K562 (cell line): ENCODE results near the gene CEACAM5. TPM values are rescaled to one million over a fixed set of nuclear protein-coding genes. Genes with fewer than 3 reads are reported as not detected.

Experiments used
- ATAC-seq: fragments of 200-7000 bp; cut with Tn5 transposase; 3 replicates; pipeline ENCODE4 v1.9.1; 2020; ENCODE audit warnings: moderate library complexity
- BruUV-seq: library from RNA; stranded (reverse); fragments of 400-500 nt; replicated peaks from 2 replicates; lab custom pipeline; 2021; lab: Mats Ljungman, UMichigan
- CTCF ChIA-PET: fragments of 300-600 bp; formaldehyde crosslinking; extraction: SDS; loops from one replicate; lab custom pipeline; 2021; ENCODE audit warnings: low intra/inter-chr PET ratio; lab: Yijun Ruan, JAX
- POLR2A ChIA-PET: fragments of 300-600, 350-650 bp; sonication (Branson Sonifier 250); formaldehyde crosslinking; extraction: SDS; loops from one replicate; lab custom pipeline; 2021; ENCODE audit warnings: antibody characterized with exemption, inconsistent platforms; lab: Yijun Ruan, JAX
- DNase-seq, 4 experiments: peaks; one replicate each; pipeline versions ENCODE4 v3.0.0 to v3.0.0-alpha.2; 2011 to 2018; ENCODE audit warnings: low spot score in 3 of 4, mixed read lengths in 3 of 4; ENCODE audit errors: extremely low read depth in 1 of 4
- FAIRE-seq: peaks from 2 replicates; lab custom pipeline; 2011; peaks lifted over from hg19 to GRCh38; lab: Jason Lieb, UNC
- H2AFZ ChIP-seq: 2 replicates; pipeline ENCODE4 v1.6.0; 2011; ENCODE audit warnings: low read depth, low read length, control low read depth, inconsistent platforms
- H3K27ac ChIP-seq: fragments of 200-600 bp; 3 replicates; pipeline ENCODE4 v1.8.0; 2011; ENCODE audit warnings: low read depth, mild to moderate bottlenecking, control low read depth, inconsistent platforms, low read length, moderate library complexity, mixed read lengths; ENCODE audit errors: extremely low read depth
- H3K27me3 ChIP-seq, 2 experiments: fragments of 300-600 bp in 1 of 2; 2 replicates in 1 of 2; 3 replicates in 1 of 2; pipeline versions ENCODE4 v1.6.0 to v1.8.0; 2011; ENCODE audit warnings: inconsistent platforms in 2 of 2, low read length in 2 of 2, mild to moderate bottlenecking in 1 of 2, mixed read lengths in 1 of 2, moderate library complexity in 1 of 2; ENCODE audit not compliant: control insufficient read depth in 2 of 2, insufficient read depth in 2 of 2
- H3K36me3 ChIP-seq: fragments of 300-600 bp; 3 replicates; pipeline ENCODE4 v1.8.0; 2011; ENCODE audit warnings: mild to moderate bottlenecking, low read length, inconsistent platforms; ENCODE audit not compliant: control insufficient read depth, insufficient read depth
- H3K4me1 ChIP-seq, 2 experiments: fragments of 200-600 bp in 1 of 2; replicated peaks in 1 of 2; 2 replicates in 1 of 2; 3 replicates in 1 of 2; pipeline versions ENCODE4 v1.5.1 to v1.8.0; 2011; ENCODE audit warnings: inconsistent platforms in 2 of 2, low read length in 2 of 2, mild to moderate bottlenecking in 1 of 2, mixed read lengths in 1 of 2, moderate library complexity in 1 of 2; ENCODE audit not compliant: control insufficient read depth in 2 of 2, insufficient read depth in 2 of 2
- H3K4me2 ChIP-seq: 2 replicates; pipeline ENCODE4 v1.6.1; 2011; ENCODE audit warnings: low read length, control low read depth, inconsistent platforms, mixed read lengths; ENCODE audit not compliant: insufficient read depth
- H3K4me3 ChIP-seq: fragments of 200-600 bp; sonication (generic), shearing (Covaris generic); 2 replicates; pipeline ENCODE4 v1.5.1; 2016; ENCODE audit warnings: control low read depth, inconsistent platforms
- H3K79me2 ChIP-seq: fragments of 200-600 bp; 3 replicates; pipeline ENCODE4 v1.8.0; 2011; ENCODE audit warnings: low read length, inconsistent platforms; ENCODE audit not compliant: control insufficient read depth, insufficient read depth
- H3K9ac ChIP-seq, 2 experiments: 2 replicates each; pipeline versions ENCODE4 v1.6.0 to v1.6.1; 2011; ENCODE audit warnings: low read depth in 2 of 2, low read length in 2 of 2, control low read depth in 1 of 2, inconsistent platforms in 1 of 2, mild to moderate bottlenecking in 1 of 2, mixed read lengths in 1 of 2; ENCODE audit not compliant: insufficient read depth in 1 of 2
- H3K9me1 ChIP-seq: one replicate; pipeline ENCODE4 v1.6.0; 2011; ENCODE audit warnings: inconsistent platforms, mild to moderate bottlenecking, low read length, moderate library complexity; ENCODE audit not compliant: control insufficient read depth, insufficient read depth
- H3K9me3 ChIP-seq: replicated peaks from 2 replicates; pipeline ENCODE4 v1.5.1; 2011; ENCODE audit warnings: low read depth, low read length, inconsistent platforms; ENCODE audit not compliant: control insufficient read depth, insufficient read depth
- H4K20me1 ChIP-seq: replicated peaks from 2 replicates; pipeline ENCODE4 v1.6.1; 2011; ENCODE audit warnings: low read length, inconsistent platforms, mixed read lengths; ENCODE audit not compliant: control insufficient read depth, insufficient read depth
- CCNT2 ChIP-seq: IDR thresholded peaks from 2 replicates; pipeline ENCODE4 v1.6.1; 2011; ENCODE audit warnings: borderline replicate concordance, low read depth, mild to moderate bottlenecking, moderate library complexity, mixed read lengths, low read length; ENCODE audit not compliant: insufficient read length; ENCODE audit errors: extremely low read depth
- HLTF ChIP-seq: fragments of 450-650 bp; IDR thresholded peaks from 2 replicates; pipeline ENCODE4 v1.6.1; 2016
- RAD21 ChIP-seq, 2 experiments: fragments of 250-450 bp in 1 of 2; fragments of 450-650 bp in 1 of 2; sonication (Bioruptor Pico) in 1 of 2; formaldehyde crosslinking in 1 of 2; IDR thresholded peaks in 1 of 2; conservative IDR thresholded peaks in 1 of 2; 2 replicates each; pipeline versions ENCODE4 v1.4.0 to v1.8.0; 2020 to 2022; ENCODE audit warnings: mild to moderate bottlenecking in 2 of 2, moderate library complexity in 1 of 2
- SMC3 ChIP-seq: conservative IDR thresholded peaks from 2 replicates; pipeline ENCODE4 v1.6.1; 2011; ENCODE audit warnings: low read depth, low read length, improper control_type of control experiment; ENCODE audit not compliant: insufficient read depth
- SREBF2 ChIP-seq: sonication (generic); formaldehyde crosslinking; IDR thresholded peaks from 2 replicates; pipeline ENCODE4 v1.4.0; 2020; ENCODE audit warnings: mild to moderate bottlenecking, missing genetic modification reagents
- ZNF324 ChIP-seq: fragments of 250-450 bp; sonication (Bioruptor Pico); IDR thresholded peaks from 2 replicates; pipeline ENCODE4 v1.4.0; 2020; ENCODE audit warnings: mild to moderate bottlenecking
- ZNF436 ChIP-seq: fragments of 250-450, 450-650 bp; sonication (Bioruptor Pico); formaldehyde crosslinking; IDR thresholded peaks from 2 replicates; pipeline ENCODE4 v1.7.0; 2020; ENCODE audit warnings: mild to moderate bottlenecking
- WGBS: fragments of 100-300 bp; shearing (Covaris generic); methylation state at CpG from one replicate; pipeline ENCODE4 v1.1.6; 2016; ENCODE audit warnings: low coverage, mixed read lengths; ENCODE audit not compliant: insufficient coverage; ENCODE audit errors: missing lambda C conversion rate; 5-methylcytosine and 5-hydroxymethylcytosine counted together
- in situ Hi-C: fragments of 300-500 bp; cut with MboI; formaldehyde crosslinking; loops from 4 replicates; pipeline ENCODE4 v1.15.0; 2018; ENCODE audit warnings: inconsistent platforms, mixed read lengths
- intact Hi-C: fragments of 100-400 bp; cut with micrococcal nuclease; formaldehyde crosslinking; loops from 2 replicates; pipeline ENCODE4 v1.14.2; 2022
- polyA plus RNA-seq, 8 experiments: library from polyadenylated mRNA; depleted of rRNA in 4 of 8; stranded (reverse) in 5 of 8; unstranded in 3 of 8; fragments of >200 nt; fragmentation: Nextera tagmentation in 2 of 8; fragmentation: Illumina TruSeq in 1 of 8; extraction: Ambion mirVana in 2 of 8; extraction: Trizol in 1 of 8; gene quantifications; 2 replicates each; pipeline versions ENCODE4 v1.2.1 to v1.2.3, GENCODE V29; 2011 to 2014; ENCODE audit warnings: inconsistent platforms in 1 of 8, missing spikeins in 1 of 8
- total RNA-seq, 7 experiments: library from RNA; depleted of rRNA in 6 of 7; stranded (reverse); fragments of >200 nt in 6 of 7; fragmentation: Illumina TruSeq in 2 of 7; extraction: Trizol in 2 of 7; gene quantifications; 2 replicates each; pipeline versions ENCODE4 v1.2.1 to v1.2.3, GENCODE V29; 2011 to 2021; ENCODE audit warnings: low replicate concordance in 1 of 7
- TF ChIP-seq, protein P1 (sequence below), 3 experiments: IDR thresholded peaks in 2 of 3; conservative IDR thresholded peaks in 1 of 3; 2 replicates each; pipeline ENCODE4 v1.5.1; 2011 to 2012; ENCODE audit warnings: low read length in 3 of 3, mild to moderate bottlenecking in 3 of 3, control low read depth in 2 of 3, improper control_type of control experiment in 1 of 3, inconsistent platforms in 1 of 3, low read depth in 1 of 3, mixed read lengths in 1 of 3, moderate library complexity in 1 of 3; ENCODE audit not compliant: insufficient read depth in 2 of 3

Gene CEACAM5
- total and polyA plus RNA-seq, 9 of the 15 experiments (the other 6 are each of a cell fraction or from before 2014, with no cell fraction given) = 0.33 TPM; not detected in 8

DNA sequence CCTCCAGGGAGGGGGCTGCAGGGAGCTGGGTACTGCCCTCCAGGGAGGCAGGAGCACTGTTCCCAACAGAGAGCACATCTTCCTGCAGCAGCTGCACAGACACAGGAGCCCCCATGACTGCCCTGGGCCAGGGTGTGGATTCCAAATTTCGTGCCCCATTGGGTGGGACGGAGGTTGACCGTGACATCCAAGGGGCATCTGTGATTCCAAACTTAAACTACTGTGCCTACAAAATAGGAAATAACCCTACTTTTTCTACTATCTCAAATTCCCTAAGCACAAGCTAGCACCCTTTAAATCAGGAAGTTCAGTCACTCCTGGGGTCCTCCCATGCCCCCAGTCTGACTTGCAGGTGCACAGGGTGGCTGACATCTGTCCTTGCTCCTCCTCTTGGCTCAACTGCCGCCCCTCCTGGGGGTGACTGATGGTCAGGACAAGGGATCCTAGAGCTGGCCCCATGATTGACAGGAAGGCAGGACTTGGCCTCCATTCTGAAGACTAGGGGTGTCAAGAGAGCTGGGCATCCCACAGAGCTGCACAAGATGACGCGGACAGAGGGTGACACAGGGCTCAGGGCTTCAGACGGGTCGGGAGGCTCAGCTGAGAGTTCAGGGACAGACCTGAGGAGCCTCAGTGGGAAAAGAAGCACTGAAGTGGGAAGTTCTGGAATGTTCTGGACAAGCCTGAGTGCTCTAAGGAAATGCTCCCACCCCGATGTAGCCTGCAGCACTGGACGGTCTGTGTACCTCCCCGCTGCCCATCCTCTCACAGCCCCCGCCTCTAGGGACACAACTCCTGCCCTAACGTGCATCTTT lies 7.8 kb upstream of the CEACAM5 start:
- no peak for DNase-seq
- TF ChIP-seq ZNF436 (CRISPR knock-in tag) = no peak
- TF ChIP-seq, all 486 proteins: peak for 0
- H3K4me3 ChIP-seq = no peak overlapping the region
- peaks cover 0 to 4% of the 10 kb centered on the region in 2 experiments; a peak in 1 of 5 replicates for H3K4me1 ChIP-seq
- H3K4me2 ChIP-seq = no peak overlapping the region
- H3K9me1 ChIP-seq = no peaks in the 10 kb centered on the region
- CTCF ChIA-PET = no interaction called here
- ATAC-seq = no peak
- H3K27me3 ChIP-seq = no peaks in the 10 kb centered on the region; a peak in 1 of 5 replicates
- FAIRE-seq = no peak
- no TSS peak for BruUV-seq
- H3K36me3 ChIP-seq = no peaks in the 10 kb centered on the region
- H3K9ac ChIP-seq = no peak overlapping the region
- 2% methylated on average over 13 of the region's 13 CpGs for WGBS
- H3K79me2 ChIP-seq = no peaks in the 10 kb centered on the region
- POLR2A ChIA-PET = no interaction called here
- no peak overlapping the region for H3K27ac ChIP-seq
- no peaks in the 10 kb centered on the region for H3K9me3 ChIP-seq
- in situ Hi-C loops = no loop called here
- intact Hi-C loops = no loop called here
- H2AFZ ChIP-seq = no peak overlapping the region
- peaks cover 11% of the 10 kb centered on the region for H4K20me1 ChIP-seq

- no peak overlapping the region for H3K4me2 ChIP-seq
- FAIRE-seq = no peak
- peak; percentile 61 for ATAC-seq
- ChIA-PET POLR2A (no interaction called here), CTCF (interaction anchor here (0.6 to 0.7 kb wide), 2 partner anchors 40 to 59 kb away, joined by 3 read pairs; no protein-coding TSS in a partner anchor)
- no peaks in the 10 kb centered on the region for H3K79me2 ChIP-seq
- H3K36me3 ChIP-seq = no peaks in the 10 kb centered on the region
- in situ Hi-C loops = no loop called here
- no TSS peak for BruUV-seq
- no peak overlapping the region for H3K27ac ChIP-seq
- peaks cover 0 to 6% of the 10 kb centered on the region in 2 experiments; a peak in 1 of 5 replicates for H3K4me1 ChIP-seq
- no peak overlapping the region for H3K9ac ChIP-seq
- H3K9me3 ChIP-seq = no peaks in the 10 kb centered on the region
- intact Hi-C loops = no loop called here
- peaks cover 11% of the 10 kb centered on the region for H4K20me1 ChIP-seq
- H3K27me3 ChIP-seq = no peaks in the 10 kb centered on the region; a peak in 1 of 5 replicates
- H2AFZ ChIP-seq = no peak overlapping the region
- peak in 3 of 4 experiments; percentile 16 to 41 (median 27) for DNase-seq
- no peak overlapping the region for H3K4me3 ChIP-seq
- no peaks in the 10 kb centered on the region for H3K9me1 ChIP-seq
- WGBS = 0% methylated on average over 9 of the region's 10 CpGs
- 0 out of 2 replicates have a peak, but pooled peaks have one; percentile 11 for TF ChIP-seq SMC3
- no peak for TF ChIP-seq HLTF
- TF ChIP-seq CCNT2 = no peak
- TF ChIP-seq ZNF324 (CRISPR knock-in tag) = no peak
- peak in 1 of 2 experiments; percentile 36; a peak in 2 of 4 replicates for TF ChIP-seq RAD21 (CRISPR knock-in tag; conservative IDR thresholded peaks at IDR 0.05 in 1 of 2, IDR thresholded peaks at IDR 0.05 in 1 of 2)
- TF ChIP-seq, protein P1, sequence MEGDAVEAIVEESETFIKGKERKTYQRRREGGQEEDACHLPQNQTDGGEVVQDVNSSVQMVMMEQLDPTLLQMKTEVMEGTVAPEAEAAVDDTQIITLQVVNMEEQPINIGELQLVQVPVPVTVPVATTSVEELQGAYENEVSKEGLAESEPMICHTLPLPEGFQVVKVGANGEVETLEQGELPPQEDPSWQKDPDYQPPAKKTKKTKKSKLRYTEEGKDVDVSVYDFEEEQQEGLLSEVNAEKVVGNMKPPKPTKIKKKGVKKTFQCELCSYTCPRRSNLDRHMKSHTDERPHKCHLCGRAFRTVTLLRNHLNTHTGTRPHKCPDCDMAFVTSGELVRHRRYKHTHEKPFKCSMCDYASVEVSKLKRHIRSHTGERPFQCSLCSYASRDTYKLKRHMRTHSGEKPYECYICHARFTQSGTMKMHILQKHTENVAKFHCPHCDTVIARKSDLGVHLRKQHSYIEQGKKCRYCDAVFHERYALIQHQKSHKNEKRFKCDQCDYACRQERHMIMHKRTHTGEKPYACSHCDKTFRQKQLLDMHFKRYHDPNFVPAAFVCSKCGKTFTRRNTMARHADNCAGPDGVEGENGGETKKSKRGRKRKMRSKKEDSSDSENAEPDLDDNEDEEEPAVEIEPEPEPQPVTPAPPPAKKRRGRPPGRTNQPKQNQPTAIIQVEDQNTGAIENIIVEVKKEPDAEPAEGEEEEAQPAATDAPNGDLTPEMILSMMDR (IDR thresholded peaks at IDR 0.05 in 2 of 3, conservative IDR thresholded peaks at IDR 0.05 in 1 of 3; ENCODE audit: insufficient read depth in 2 of 3, low read depth in 1 of 3, low read length in 3 of 3) = peak; percentile 68 to 74 (median 70)
- TF ChIP-seq SREBF2 (CRISPR knock-in tag) = no peak
These were observed 6.9 kb upstream of the CEACAM5 start for GRCh38 chr19:41701401-41702075.
